ENCODE data around the gene ST6GALNAC6. TPM values are rescaled to one million over a fixed set of nuclear protein-coding genes. Genes with fewer than 3 reads are reported as not detected.

ST6GALNAC6 gene, protein sequence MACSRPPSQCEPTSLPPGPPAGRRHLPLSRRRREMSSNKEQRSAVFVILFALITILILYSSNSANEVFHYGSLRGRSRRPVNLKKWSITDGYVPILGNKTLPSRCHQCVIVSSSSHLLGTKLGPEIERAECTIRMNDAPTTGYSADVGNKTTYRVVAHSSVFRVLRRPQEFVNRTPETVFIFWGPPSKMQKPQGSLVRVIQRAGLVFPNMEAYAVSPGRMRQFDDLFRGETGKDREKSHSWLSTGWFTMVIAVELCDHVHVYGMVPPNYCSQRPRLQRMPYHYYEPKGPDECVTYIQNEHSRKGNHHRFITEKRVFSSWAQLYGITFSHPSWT
- 33.7 and 51.0 TPM in 2 replicates for total RNA-seq

DNA sequence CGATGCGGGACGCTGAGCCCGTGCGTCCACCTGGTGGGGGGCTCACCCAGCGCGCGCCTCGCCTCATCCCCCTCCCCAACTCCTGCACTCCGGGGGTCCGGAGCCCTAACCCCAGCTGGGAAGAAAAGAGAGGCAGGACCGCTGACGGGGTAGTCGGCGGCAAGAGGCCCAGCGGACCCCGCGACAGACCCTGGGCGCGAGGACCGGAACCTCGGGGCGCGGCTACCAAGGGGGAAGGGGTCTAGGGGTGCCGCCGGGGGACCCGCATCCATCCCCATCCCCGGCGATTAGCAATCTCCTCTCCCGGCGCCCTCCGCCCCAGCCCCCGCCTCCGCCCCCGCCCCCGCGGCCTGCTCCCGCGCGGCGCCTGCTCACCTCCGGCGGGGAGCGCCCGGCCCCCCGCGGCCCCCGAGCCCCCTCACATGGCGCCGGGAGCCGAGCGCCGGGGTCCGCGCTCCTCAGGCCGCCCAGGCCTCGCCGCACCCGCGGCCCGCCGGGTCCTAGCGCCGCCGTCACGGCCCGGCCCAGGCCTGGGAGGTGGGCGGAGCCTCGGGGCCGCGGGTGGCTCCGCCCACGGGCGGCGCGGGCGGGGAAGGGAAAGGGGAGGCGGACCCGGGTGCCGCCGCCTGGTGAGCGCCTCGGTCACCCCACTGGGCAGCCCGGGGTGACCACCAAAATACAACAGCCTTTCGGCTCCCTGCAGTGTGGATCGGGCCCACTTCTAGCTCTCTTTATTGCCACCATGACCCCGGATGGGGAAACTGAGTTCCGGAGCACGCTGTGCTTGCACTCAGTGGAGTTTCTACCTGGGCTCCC lies at the start of gene ST6GALNAC6:
TSS of gene ST6GALNAC6 (minus strand) at position 476 of the 816 bp plus-strand sequence. CDS start 1,622 bp downstream, outside the sequence.

DNA sequence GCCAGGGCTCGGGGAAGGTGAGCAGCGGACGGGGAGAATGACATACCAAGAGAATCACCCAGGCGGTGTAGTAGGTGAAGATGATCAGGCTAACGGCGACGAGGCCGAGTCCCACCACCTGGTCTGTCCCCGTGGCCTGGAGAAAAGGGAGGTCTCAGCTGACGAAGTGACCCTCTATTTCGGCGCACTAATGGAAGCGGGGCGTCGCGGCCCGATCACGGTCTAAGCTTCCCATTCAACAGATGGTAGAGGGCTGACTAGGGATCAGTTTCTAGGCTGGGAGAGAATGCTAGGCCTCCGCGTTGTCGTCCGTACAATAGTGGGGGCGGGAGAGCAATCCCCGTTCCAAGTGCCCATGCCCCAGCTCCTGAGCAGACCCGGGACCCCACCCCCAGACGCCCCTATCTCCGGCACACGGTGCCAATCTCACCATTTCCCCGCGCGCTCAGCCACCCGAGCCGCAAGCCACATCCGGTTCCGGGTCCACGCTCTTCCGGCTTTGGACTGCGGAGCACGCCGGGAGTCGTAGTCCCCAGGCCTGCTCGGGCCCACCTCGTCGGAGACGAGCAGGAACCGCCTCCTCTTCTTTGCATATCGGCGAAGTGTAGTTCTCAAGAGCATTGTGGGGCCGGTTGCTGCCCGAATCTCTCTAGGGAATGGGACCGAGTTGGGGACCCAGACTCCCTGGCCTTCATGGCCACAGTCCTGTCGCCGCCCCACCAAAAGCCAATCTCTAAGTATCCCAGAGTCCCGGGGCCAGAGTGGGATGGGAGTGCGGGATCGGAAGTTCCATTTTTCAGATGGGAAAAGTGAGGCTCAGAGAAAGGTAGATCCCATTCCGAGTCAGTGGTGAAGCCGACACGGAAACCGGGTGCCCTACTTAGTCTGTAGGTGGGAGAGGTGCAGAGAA lies 38.2 kb upstream of the ST6GALNAC6 start, which contains the start of gene DPM2:
TSS of gene DPM2 (minus strand) at position 467 of the 910 bp plus-strand sequence. CDS start at position 433, 34 bp downstream.

DNA sequence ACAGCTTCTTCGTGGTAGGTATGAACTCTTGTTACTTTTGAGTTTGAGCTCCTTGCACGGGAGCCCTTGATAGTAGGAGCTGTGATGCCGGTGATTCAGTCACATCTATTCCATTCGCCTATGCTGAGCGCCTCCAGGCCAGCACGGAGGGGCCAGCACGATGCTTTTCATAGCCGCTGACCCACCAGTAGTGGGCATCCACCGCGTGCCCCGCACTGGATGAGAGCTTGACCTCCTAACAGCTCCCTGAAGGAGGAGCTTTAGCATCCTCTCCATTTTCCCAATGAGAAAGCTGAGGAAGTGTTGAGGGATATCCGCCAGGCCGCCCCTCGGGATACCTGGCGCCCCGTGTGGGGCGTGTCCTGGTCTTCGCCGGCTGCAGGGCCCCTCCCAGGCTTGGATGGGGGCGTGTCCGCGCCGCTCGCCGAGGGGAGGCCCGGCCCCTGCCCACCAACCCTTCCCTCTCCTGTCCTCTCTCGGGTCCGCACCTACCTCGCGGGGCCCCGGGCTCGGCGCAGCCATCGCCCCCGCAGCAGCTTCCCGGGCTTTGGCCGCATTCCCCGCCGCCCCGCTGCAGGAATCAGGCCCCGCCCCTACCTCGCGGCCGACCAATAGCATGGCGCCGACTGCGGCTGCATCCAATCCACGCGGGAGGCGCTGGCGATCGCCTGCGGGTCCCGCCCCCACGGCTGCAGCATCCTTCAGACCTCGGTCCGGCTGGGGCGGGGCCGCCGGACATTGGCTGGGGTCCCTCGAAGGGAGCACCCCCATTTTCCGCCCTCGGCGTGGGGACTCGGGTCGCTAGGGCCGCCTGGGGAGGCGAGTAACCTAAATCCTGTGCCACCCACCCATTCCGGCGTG lies 31.1 kb upstream of the ST6GALNAC6 start, which contains the start of gene PIP5KL1:
TSS of gene PIP5KL1 (minus strand) at position 547 of the 861 bp plus-strand sequence. CDS start at position 522, 25 bp downstream.

DNA sequence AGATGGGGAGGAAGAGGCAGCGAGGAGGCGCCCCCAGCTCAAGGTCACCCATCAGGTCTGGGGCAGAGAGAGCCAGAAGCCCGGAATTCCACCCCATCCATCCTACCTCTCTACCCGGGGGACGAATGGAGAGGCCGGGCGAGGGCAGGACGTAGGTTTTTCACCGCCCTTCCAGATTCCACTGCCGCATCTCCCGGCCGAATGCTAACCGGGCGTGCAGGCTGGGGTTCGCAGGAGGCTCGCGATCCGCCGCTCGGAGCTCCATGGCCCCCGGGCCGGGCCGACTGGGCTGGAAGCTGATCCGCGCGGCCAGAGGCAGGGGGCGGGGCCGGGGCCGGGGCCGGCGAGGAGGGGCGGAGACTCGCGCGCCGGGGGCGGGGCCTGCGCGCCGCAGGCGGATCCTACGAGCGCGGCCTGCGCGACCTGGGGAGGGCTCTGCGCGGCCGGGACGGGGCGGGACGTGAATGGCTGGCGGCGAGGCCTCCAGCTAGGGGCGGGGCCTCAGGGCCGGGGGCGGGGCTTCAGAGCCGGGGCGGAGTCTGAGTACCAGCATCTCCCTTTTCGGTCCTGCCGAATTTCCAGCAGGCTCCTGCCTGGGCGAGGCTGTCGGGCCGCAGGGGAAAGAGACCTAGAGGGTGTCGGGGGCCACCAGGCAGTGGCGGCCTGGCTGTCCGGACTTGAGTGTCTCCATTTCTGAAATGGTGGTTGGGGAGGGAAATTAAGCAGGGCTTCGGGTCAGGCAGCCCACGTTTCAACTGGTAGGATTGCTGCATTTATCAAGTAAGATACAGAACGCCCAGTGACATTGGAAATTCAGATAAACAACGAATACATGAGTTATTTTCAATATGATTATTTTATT lies 17.5 kb upstream of the ST6GALNAC6 start, which contains the start of gene ST6GALNAC4:
TSS of gene ST6GALNAC4 (minus strand) at position 322 of the 862 bp plus-strand sequence. CDS start 622 bp downstream, outside the sequence.

DNA sequence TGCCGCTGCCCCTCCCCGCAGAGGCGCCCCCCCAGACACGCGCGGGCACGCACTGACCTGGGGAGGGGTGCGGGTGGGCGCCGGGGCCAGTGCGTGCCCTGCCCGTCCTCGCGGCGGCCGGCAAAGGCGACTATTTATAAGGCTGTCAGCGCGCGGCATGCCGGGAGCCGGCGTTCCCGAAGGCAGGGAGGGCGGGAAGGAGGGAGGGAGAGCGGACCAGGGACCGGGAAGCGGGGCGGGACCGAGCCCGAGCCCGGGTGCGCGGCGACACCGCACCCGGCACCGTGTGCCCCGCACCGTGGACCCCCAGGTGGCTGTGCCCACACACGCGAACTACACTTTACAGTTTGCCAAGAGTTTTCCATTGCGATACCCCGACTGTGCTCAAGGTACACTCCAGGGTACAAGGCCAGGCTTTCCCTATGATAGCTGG lies 21.8 kb downstream of the ST6GALNAC6 start, which contains the start of gene AK1:
TSS of gene AK1 (minus strand) at position 110 of the 433 bp plus-strand sequence. CDS start 3,058 bp downstream, outside the sequence.

DNA sequence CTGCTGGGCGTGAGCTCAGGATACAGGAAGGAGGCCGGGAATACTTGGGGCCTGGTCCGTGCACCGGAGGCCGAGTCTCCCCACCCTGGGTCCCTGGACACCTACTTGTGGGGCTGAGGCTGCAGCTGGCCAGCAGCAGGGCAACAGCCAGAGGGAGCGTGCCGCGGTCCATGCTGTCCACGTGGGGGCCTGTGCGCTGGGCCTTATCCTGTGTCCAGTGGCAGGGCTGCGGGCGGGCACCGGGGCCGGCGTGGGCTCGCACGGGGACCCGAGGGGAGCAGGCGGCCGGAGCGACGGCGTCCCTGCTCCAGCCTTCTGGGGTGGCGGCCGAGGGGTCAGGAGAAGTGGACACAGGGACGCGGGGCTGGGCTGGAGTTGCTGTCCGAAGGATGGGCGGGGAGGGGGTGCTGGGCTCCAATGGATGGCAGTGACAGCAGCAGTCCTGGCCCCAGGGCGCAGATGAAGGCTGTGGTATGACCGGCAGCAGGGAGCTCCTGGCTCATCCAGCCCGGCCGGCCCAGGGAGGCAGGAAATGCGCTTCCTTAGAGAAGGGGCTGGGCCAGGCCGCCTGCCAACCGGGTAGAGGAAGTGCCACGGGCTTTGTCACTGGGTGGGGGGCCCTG lies 45.1 kb downstream of the ST6GALNAC6 start, which contains the start of gene ENG:
TSS of gene ENG (minus strand) at position 475 of the 623 bp plus-strand sequence. CDS start at position 172, 303 bp downstream.

Other genes starting within 250 kb of the ST6GALNAC6 start
- gene CFAP157, start 192.6 kb downstream of the ST6GALNAC6 start, total RNA-seq, result 0.28 TPM in 1 of 2 replicates, not detected in the other
- 17.8 and 32.0 TPM in 2 replicates for gene PTRH1, start 183.9 kb downstream of the ST6GALNAC6 start, total RNA-seq
- gene TTC16, start 183.5 kb downstream of the ST6GALNAC6 start, total RNA-seq, result under 0.01 TPM in 1 of 2 replicates, not detected in the other
- gene TOR2A, start 164.3 kb downstream of the ST6GALNAC6 start, total RNA-seq, result 2.3 and 3.8 TPM in 2 replicates
- gene SH2D3C, start 120.9 kb downstream of the ST6GALNAC6 start, total RNA-seq, result 0.19 and 0.85 TPM in 2 replicates
- gene CDK9, start 113.6 kb downstream of the ST6GALNAC6 start, total RNA-seq, result 36.4 and 37.4 TPM in 2 replicates
- gene FPGS, start 96.7 kb downstream of the ST6GALNAC6 start, total RNA-seq, result 41.4 and 50.2 TPM in 2 replicates
- gene ENG, start 44.9 kb downstream of the ST6GALNAC6 start, total RNA-seq, result 24.2 and 34.3 TPM in 2 replicates
- gene AK1, start 21.9 kb downstream of the ST6GALNAC6 start, total RNA-seq, result 21.7 and 40.3 TPM in 2 replicates
- gene ST6GALNAC4, start 17.4 kb upstream of the ST6GALNAC6 start, total RNA-seq, result 33.3 and 51.4 TPM in 2 replicates
- gene PIP5KL1, start 31.2 kb upstream of the ST6GALNAC6 start, total RNA-seq, result 0.77 and 2.0 TPM in 2 replicates
- gene DPM2, start 38.3 kb upstream of the ST6GALNAC6 start, total RNA-seq, result 7.9 and 10.0 TPM in 2 replicates
- gene EEIG1, start 81.4 kb upstream of the ST6GALNAC6 start, total RNA-seq, result 2.5 and 7.3 TPM in 2 replicates
- gene NAIF1, start 167.7 kb upstream of the ST6GALNAC6 start, total RNA-seq, result 11.8 and 14.0 TPM in 2 replicates
- gene SLC25A25, start 168.6 kb upstream of the ST6GALNAC6 start, total RNA-seq, result 12.1 and 19.4 TPM in 2 replicates
- gene PTGES2, start 228.1 kb upstream of the ST6GALNAC6 start, total RNA-seq, result 52.4 and 86.8 TPM in 2 replicates
- gene LCN2, start 249.8 kb upstream of the ST6GALNAC6 start, total RNA-seq, result not detected in 2 replicates

Data from regular cardiac myocyte (primary cell).